Tibial nerve (tissue), 4 donors: Measurements from ENCODE around the gene BPIFB1.

Experiments used
- CTCF ChIP-seq, 5 experiments: fragments of 200-600 bp in 3 of 5; fragments of 450-650 bp in 2 of 5; sonication (generic) in 3 of 5; IDR thresholded peaks; one replicate each; pipeline ENCODE4 v1.5.1; 2016 to 2019; ENCODE audit warnings: antibody characterized with exemption in 5 of 5, mild to moderate bottlenecking in 3 of 5, moderate library complexity in 2 of 5
- EP300 ChIP-seq, 2 donors: sonication (generic); formaldehyde crosslinking; IDR thresholded peaks; one replicate each; pipeline ENCODE4 v1.6.1; 2017; ENCODE audit warnings: antibody characterized with exemption in 2 of 2, mild to moderate bottlenecking in 1 of 2
- POLR2A ChIP-seq, 2 donors: fragments of 450-650 bp; IDR thresholded peaks; one replicate each; pipeline ENCODE4 v1.6.1; 2017; ENCODE audit warnings: antibody characterized with exemption in 2 of 2, mild to moderate bottlenecking in 2 of 2, moderate library complexity in 2 of 2

- no peak for TF ChIP-seq CTCF (IDR thresholded peaks at IDR 0.05)
- no peak for TF ChIP-seq POLR2A (IDR thresholded peaks at IDR 0.05)
- no peak for TF ChIP-seq EP300 (IDR thresholded peaks at IDR 0.05)
Observed at GRCh38 chr20:33304046-33304445, 21.0 kb downstream of the BPIFB1 start.
